Motor neuron (in vitro differentiated cells): ENCODE measurements around the gene CASP3. TPM values are rescaled to one million over a fixed set of nuclear protein-coding genes. Genes with fewer than 3 reads are reported as not detected.
"Not testable (repeated sequence)": the region's sequence is repeated elsewhere in the genome, so short reads cannot be mapped to it uniquely, and the experiment has no call there.

Experiments
- ATAC-seq, 8 experiments: fragments of 200-7000 bp; cut with Tn5 transposase; replicated peaks in 6 of 8; 2 replicates each; pipeline ENCODE4 v1.8.0; 2021; ENCODE audit warnings: mild to moderate bottlenecking in 8 of 8, moderate library complexity in 8 of 8
- H3K27ac ChIP-seq, 2 donors: fragments of 250-450 bp; sonication (Bioruptor Pico); 2 replicates each; pipeline ENCODE4 v1.9.0; 2021; ENCODE audit warnings: antibody characterized with exemption in 2 of 2, mild to moderate bottlenecking in 2 of 2, moderate library complexity in 1 of 2
- H3K4me1 ChIP-seq, 2 donors: fragments of 250-450 bp; sonication (Bioruptor Pico); replicated peaks in 1 of 2; 2 replicates each; pipeline ENCODE4 v1.6.1; 2021; ENCODE audit warnings: antibody characterized with exemption in 2 of 2, mild to moderate bottlenecking in 2 of 2, moderate library complexity in 1 of 2
- H3K4me3 ChIP-seq, 5 donors: fragments of 250-450 bp; sonication (Bioruptor Pico); 2 replicates each; pipeline ENCODE4 v1.9.0; 2021; ENCODE audit warnings: antibody characterized with exemption in 5 of 5, mild to moderate bottlenecking in 5 of 5, moderate library complexity in 4 of 5
- WGBS, 10 experiments: fragments of 450-650 bp; shearing (Covaris generic); methylation state at CpG; one replicate each; pipeline ENCODE4 v1.0.0; 2022; 5-methylcytosine and 5-hydroxymethylcytosine counted together
- in situ Hi-C, 9 experiments: fragments of 400-800 bp; cut with MboI; loops; one replicate each; pipeline ENCODE4 v1.15.0; 2021; ENCODE audit warnings: low sequenced_read_pairs in 9 of 9, low pct_unique_long_range_greater_than_20kb in 2 of 9; ENCODE audit not compliant: unreplicated experiment in 9 of 9
- total RNA-seq, 8 experiments: library from RNA; unstranded; fragments of 300-600 nt; gene quantifications; 2 replicates each; pipeline versions ENCODE4 v1.2.3 to v1.2.4, GENCODE V29; 2022

The CASP3 gene
- total RNA-seq, 8 experiments from 2014 or later: 20.6 to 55.3 (median 37.6) TPM

- ATAC-seq: no peak
- H3K4me1 ChIP-seq: no peaks in the 10 kb centered on the region
- in situ Hi-C loops: no loop called here
- 14 to 100% (median 79%) methylated on average over 1 to 5 of the region's 5 CpGs for WGBS, 10 experiments
- H3K27ac ChIP-seq: no peak overlapping the region
- H3K4me3 ChIP-seq: no peak overlapping the region
Observed at GRCh38 chr4:184595430-184595829, 53.8 kb downstream of the CASP3 start.

DNA sequence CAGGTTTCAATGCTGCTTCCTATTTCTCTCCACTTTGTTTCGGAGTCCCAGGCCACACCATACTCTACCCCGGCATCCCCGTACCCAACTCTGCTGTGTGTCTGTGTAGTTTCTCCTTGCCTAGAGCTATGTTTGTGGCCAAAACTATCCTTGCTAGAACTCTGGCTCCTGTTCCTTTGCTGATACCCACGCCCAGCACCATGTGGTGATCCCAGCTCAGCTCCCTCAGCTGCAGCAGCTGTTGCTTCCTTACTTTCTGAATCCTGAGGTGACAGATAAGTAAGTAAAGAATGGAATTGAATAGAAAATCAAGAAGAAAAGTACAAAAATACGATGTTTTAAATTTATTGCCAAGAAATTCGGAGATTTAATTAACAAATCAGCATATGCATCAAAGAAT is 55.8 kb downstream of the CASP3 start:
- no peak overlapping the region for H3K27ac ChIP-seq
- ATAC-seq: peak in 2 of 8 experiments; percentile 43 to 63
- WGBS, 10 experiments: 21 to 100% (median 88%) methylated on average over 1 to 5 of the region's 6 CpGs; no CpG with 5 or more reads in 1 of the 10 experiments
- no peak overlapping the region for H3K4me3 ChIP-seq
- in situ Hi-C loops: no loop called here
- no peaks in the 10 kb centered on the region for H3K4me1 ChIP-seq

DNA sequence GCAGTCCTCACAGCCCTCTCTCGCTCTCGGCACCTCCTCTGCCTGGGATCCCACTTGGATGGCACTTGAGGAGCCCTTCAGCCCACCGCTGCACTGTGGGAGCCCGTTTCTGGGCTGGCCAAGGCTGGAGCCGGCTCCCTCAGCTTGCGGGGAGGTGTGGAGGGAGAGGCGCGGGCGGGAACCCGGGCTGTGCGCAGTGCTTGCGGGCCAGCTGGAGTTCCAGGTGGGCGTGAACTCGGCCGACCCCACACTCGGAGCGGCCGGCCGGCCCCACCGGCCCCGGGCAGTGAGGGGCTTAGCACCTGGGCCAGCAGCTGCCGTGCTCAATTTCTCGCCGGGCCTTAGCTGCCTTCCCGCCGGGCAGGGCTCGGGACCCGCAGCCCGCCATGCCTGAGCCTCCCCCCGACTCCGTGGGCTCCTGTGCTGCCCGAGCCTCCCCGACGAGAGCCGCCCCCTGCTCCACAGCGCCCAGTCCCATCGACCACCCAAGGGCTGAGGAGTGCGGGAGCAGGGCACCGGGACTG is 57.4 kb downstream of the CASP3 start:
- WGBS, 10 experiments: no CpG with 5 or more reads among the region's 39 CpGs
- in situ Hi-C loops, H3K27ac ChIP-seq, ATAC-seq, H3K4me1 ChIP-seq, H3K4me3 ChIP-seq: not testable (repeated sequence)

DNA sequence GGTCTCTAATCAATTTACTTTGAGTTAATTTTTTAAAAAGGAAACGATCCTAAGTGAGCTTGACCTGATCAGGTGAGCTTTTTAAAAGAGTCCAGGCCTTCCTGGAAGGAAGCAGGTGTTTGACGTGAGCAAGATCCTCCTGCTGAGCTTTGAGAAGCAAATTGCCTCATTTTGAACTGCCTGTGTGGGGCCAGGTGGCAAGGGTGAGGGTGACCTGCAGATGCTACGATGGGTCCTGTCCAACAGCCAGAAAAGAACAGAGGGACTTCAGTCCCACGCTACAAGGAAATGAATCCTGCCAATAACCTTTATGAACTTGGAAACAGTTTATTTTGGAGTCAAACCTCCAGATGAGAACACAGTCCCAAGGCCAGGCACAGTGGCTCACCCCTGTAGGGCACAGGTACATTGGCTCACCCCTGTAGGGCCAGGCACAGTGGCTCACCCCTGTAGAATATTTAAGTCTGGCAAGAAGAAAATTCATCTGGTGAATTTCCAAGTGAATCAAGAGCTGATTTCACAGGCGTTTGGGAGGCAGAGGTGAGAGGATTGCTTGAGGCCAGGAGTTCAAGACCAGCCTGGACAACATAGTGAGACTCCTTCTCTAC is 58.1 kb downstream of the CASP3 start:
- in situ Hi-C loops: no loop called here
- 20 to 100% (median 48%) methylated on average over 1 to 4 of the region's 5 CpGs; no CpG with 5 or more reads in 2 of the 10 experiments for WGBS, 10 experiments
- Histone ChIP-seq H3K4me1 (peaks cover 0 to 11% of the 10 kb centered on the region in 2 donors), H3K4me3 (no peak overlapping the region), H3K27ac (no peak overlapping the region)
- ATAC-seq: no peak

DNA sequence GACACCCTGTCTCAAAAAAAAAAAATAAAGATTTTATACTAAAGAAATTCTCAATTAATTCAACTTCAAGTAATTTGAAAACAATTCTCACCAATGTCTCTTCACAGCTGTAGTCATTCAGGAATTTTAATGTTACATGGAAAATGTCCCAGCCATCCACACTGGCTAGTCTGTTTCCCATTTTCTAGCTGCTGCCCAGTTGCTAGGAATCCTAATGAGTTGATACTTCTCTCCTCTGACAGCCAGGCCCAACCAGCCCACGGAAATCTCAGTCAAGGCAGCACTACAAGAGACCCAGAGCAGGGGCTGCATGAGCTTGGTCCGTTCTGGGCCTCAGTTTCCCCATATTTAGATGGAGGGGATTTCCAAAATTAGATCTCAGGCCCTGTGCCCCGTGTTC is 59.1 kb downstream of the CASP3 start:
- ATAC-seq: no peak
- WGBS, 10 experiments: 0 to 100% (median 53%) methylated on average over 1 to 3 of the region's 3 CpGs; no CpG with 5 or more reads in 1 of the 10 experiments
- in situ Hi-C loops: no loop called here
- Histone ChIP-seq H3K4me3 (no peak overlapping the region), H3K4me1 (peaks cover 0 to 11% of the 10 kb centered on the region in 2 donors), H3K27ac (no peak overlapping the region)

- Histone ChIP-seq H3K27ac (no peak overlapping the region), H3K4me1 (peaks cover 0 to 11% of the 10 kb centered on the region in 2 donors), H3K4me3 (no peak overlapping the region)
- 0 to 100% (median 70%) methylated on average over 1 to 7 of the region's 8 CpGs; no CpG with 5 or more reads in 1 of the 10 experiments for WGBS, 10 experiments
- peak in 1 of 8 experiments; percentile 35 for ATAC-seq
- in situ Hi-C loops: no loop called here
Observed at GRCh38 chr4:184588893-184589292, 60.4 kb downstream of the CASP3 start.

- in situ Hi-C loops: no loop called here
- no peak overlapping the region for H3K4me3 ChIP-seq
- ATAC-seq: no peak
- H3K4me1 ChIP-seq: peaks cover 0 to 11% of the 10 kb centered on the region in 2 donors
- WGBS, 10 experiments: 26 to 100% (median 80%) methylated on average over 2 to 3 of the region's 3 CpGs; no CpG with 5 or more reads in 1 of the 10 experiments
- no peak overlapping the region for H3K27ac ChIP-seq
Observed at GRCh38 chr4:184587701-184588100, 61.5 kb downstream of the CASP3 start.

DNA sequence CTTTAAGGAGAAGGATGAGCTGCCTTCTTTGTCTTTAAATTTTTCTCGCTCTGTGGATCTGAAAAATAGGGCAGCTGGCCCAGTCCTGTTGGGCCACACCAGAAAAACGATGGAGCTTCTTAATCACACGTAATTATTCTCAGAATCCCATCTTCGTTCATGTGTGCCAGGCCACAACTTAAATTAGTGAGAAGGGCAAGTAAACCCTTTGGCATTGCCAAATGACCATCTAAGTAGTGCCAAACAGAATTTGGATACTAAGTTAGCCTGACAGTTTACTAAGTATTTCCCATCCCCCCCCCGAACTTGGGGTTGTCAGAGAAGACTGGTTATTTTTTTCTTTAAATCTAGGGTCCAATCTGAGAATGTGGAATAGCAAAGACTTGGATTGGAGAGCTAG is 62.0 kb downstream of the CASP3 start:
- ATAC-seq: peak in 2 of 8 experiments; percentile 19 to 41
- Histone ChIP-seq H3K4me1 (peaks cover 0 to 11% of the 10 kb centered on the region in 2 donors), H3K4me3 (no peak overlapping the region), H3K27ac (no peak overlapping the region)
- in situ Hi-C loops: no loop called here
- 10 to 100% (median 69%) methylated on average over 1 to 5 of the region's 5 CpGs for WGBS, 10 experiments

DNA sequence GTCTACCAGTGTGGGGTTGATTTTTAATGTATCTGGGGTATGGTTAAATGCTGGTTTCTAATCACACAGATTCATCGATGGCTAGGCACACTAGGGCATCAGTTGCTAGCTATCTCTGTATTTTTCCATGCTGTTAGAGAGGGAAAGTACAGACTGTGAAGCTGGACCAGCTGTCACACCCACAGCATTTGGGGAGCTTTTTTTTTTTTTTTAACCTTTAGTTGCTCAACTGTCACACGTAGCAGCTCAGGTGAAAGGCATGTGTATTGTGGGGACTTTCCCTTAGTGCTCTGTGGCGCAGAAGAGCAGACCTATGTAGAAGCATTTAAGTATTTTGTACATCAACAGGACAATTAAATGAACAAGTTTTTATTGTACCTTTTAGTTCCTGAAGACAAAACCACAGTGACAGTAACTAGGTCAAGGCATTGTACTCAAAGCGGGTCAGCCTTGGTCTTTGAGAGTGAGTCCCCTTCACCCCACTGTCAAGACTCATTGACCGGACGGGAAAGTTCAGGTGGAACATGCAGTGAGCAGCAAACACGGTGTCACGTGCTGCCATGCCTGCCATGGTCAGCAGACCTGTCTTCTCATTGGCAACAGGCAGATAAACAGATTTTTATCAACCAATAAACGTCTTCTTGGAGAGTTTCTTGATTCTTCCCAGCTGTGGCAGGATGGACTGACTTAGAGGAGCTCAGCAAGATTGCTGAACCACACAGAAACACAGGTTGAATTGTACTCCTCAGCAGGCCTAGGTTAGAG is 65.3 kb downstream of the CASP3 start:
- no peak overlapping the region for H3K4me3 ChIP-seq
- WGBS, 10 experiments: 17 to 100% (median 65%) methylated on average over 1 to 9 of the region's 9 CpGs; no CpG with 5 or more reads in 2 of the 10 experiments
- no peak for ATAC-seq
- H3K27ac ChIP-seq: no peak overlapping the region
- in situ Hi-C loops: no loop called here
- peaks cover 0 to 11% of the 10 kb centered on the region in 2 donors for H3K4me1 ChIP-seq

Other genes with a start within 250 kb of the CASP3 start
- 10 to 100 TPM in 4 of 8 experiments, 1 to 10 TPM in 4; 6.3 to 36.7 (median 15.3) TPM for gene IRF2, start 174.9 kb downstream of the CASP3 start, total RNA-seq
- gene PRIMPOL, start 291 bp upstream of the CASP3 start, total RNA-seq: 10 to 100 TPM in 6 of 8 experiments, 1 to 10 TPM in 2; 9.0 to 24.8 (median 13.8) TPM
- gene CENPU, start 84.6 kb upstream of the CASP3 start, total RNA-seq: 10 to 100 TPM in 3 of 8 experiments, 1 to 10 TPM in 4, under 1 TPM in 1; 0.61 to 59.7 (median 3.4) TPM
- 100 to 1,000 TPM in 2 of 8 experiments, 10 to 100 TPM in 5, 1 to 10 TPM in 1; 8.9 to 162 (median 20.6) TPM for gene ACSL1, start 176.5 kb upstream of the CASP3 start, total RNA-seq